SK-N-SH treated with all-trans-retinoic acid at 6 μM for 48 hours (cell line): ENCODE measurements around the gene JMJD1C.

Source experiments
- CSDC2 ChIP-seq: fragments of 250-450 bp; sonication (Bioruptor Pico); IDR thresholded peaks from 2 replicates; pipeline ENCODE4 v1.5.0; 2020; ENCODE audit warnings: mild to moderate bottlenecking, moderate library complexity
- CSRNP3 ChIP-seq: fragments of 250-450 bp; sonication (Bioruptor Pico); IDR thresholded peaks from 2 replicates; pipeline ENCODE4 v1.5.1; 2021; ENCODE audit warnings: mild to moderate bottlenecking, moderate library complexity
- RARB ChIP-seq: fragments of 250-450 bp; sonication (Bioruptor Pico); IDR thresholded peaks from 2 replicates; pipeline ENCODE4 v1.8.0; 2021; ENCODE audit warnings: mild to moderate bottlenecking, moderate library complexity
- SNAI2 ChIP-seq: fragments of 250-450 bp; sonication (Bioruptor Pico); IDR thresholded peaks from 2 replicates; pipeline ENCODE4 v1.5.0; 2020; ENCODE audit warnings: mild to moderate bottlenecking, moderate library complexity
- TSHZ2 ChIP-seq: fragments of 250-450 bp; sonication (Bioruptor Pico); IDR thresholded peaks from 2 replicates; pipeline ENCODE4 v1.5.0; 2020; ENCODE audit warnings: mild to moderate bottlenecking, moderate library complexity
- ZC3H10 ChIP-seq: fragments of 250-450 bp; sonication (Bioruptor Pico); IDR thresholded peaks from 2 replicates; pipeline ENCODE4 v1.5.1; 2021; ENCODE audit warnings: mild to moderate bottlenecking, moderate library complexity
- ZFP3 ChIP-seq: fragments of 250-450 bp; sonication (Bioruptor Pico); IDR thresholded peaks from 2 replicates; pipeline ENCODE4 v1.5.0; 2020; ENCODE audit warnings: mild to moderate bottlenecking, moderate library complexity
- ZNF565 ChIP-seq: fragments of 450-650 bp; formaldehyde crosslinking; conservative IDR thresholded peaks from 2 replicates; pipeline ENCODE4 v1.5.0; 2020; ENCODE audit warnings: low read depth, mild to moderate bottlenecking, moderate library complexity
- ZNF70 ChIP-seq: fragments of 450-650 bp; formaldehyde crosslinking; IDR thresholded peaks from 2 replicates; pipeline ENCODE4 v1.5.0; 2020; ENCODE audit warnings: mild to moderate bottlenecking, moderate library complexity
- ZNF8 ChIP-seq: fragments of 450-650 bp; formaldehyde crosslinking; IDR thresholded peaks from 2 replicates; pipeline ENCODE4 v1.5.0; 2020; ENCODE audit warnings: mild to moderate bottlenecking, moderate library complexity
- TF ChIP-seq, protein P1 (sequence below): fragments of 250-450 bp; sonication (Bioruptor Pico); IDR thresholded peaks from 2 replicates; pipeline ENCODE4 v1.8.0; 2020; ENCODE audit warnings: mild to moderate bottlenecking, moderate library complexity, borderline replicate concordance
- TF ChIP-seq, protein P2 (sequence below): fragments of 250-450 bp; sonication (Bioruptor Pico); IDR thresholded peaks from 2 replicates; pipeline ENCODE4 v1.5.1; 2020; ENCODE audit warnings: low read depth, mild to moderate bottlenecking, moderate library complexity

- TF ChIP-seq CSRNP3 (CRISPR knock-in tag) (no peak), ZFP3 (CRISPR knock-in tag) (no peak), ZNF8 (CRISPR knock-in tag) (no peak), RARB (CRISPR knock-in tag) (no peak), ZNF565 (CRISPR knock-in tag) (no peak), SNAI2 (CRISPR knock-in tag) (no peak), TSHZ2 (no peak), ZNF70 (CRISPR knock-in tag) (no peak), CSDC2 (CRISPR knock-in tag) (no peak), ZC3H10 (no peak)
- TF ChIP-seq, protein P1, sequence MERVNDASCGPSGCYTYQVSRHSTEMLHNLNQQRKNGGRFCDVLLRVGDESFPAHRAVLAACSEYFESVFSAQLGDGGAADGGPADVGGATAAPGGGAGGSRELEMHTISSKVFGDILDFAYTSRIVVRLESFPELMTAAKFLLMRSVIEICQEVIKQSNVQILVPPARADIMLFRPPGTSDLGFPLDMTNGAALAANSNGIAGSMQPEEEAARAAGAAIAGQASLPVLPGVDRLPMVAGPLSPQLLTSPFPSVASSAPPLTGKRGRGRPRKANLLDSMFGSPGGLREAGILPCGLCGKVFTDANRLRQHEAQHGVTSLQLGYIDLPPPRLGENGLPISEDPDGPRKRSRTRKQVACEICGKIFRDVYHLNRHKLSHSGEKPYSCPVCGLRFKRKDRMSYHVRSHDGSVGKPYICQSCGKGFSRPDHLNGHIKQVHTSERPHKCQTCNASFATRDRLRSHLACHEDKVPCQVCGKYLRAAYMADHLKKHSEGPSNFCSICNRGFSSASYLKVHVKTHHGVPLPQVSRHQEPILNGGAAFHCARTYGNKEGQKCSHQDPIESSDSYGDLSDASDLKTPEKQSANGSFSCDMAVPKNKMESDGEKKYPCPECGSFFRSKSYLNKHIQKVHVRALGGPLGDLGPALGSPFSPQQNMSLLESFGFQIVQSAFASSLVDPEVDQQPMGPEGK: no peak
- TF ChIP-seq, protein P2, sequence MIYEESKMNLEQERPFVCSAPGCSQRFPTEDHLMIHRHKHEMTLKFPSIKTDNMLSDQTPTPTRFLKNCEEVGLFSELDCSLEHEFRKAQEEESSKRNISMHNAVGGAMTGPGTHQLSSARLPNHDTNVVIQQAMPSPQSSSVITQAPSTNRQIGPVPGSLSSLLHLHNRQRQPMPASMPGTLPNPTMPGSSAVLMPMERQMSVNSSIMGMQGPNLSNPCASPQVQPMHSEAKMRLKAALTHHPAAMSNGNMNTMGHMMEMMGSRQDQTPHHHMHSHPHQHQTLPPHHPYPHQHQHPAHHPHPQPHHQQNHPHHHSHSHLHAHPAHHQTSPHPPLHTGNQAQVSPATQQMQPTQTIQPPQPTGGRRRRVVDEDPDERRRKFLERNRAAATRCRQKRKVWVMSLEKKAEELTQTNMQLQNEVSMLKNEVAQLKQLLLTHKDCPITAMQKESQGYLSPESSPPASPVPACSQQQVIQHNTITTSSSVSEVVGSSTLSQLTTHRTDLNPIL (CRISPR knock-in tag): no peak
Observed at GRCh38 chr10:63375458-63375857, 90.3 kb downstream of the JMJD1C start.
